ENCODE measurements around the gene SENP3. TPM values are rescaled to one million over a fixed set of nuclear protein-coding genes. Genes with fewer than 3 reads are reported as not detected.

Gene SENP3
- total RNA-seq, 1 donor from 2014 or later = 57.6 TPM

GRCh38 chr17:7560172-7561027, 1.3 kb upstream of the SENP3 start:
- Histone ChIP-seq H3K27ac (peak overlapping the region; percentile 96), H3K9me3 (no peaks in the 10 kb centered on the region), H3K27me3 (no peaks in the 10 kb centered on the region), H3K4me3 (peak overlapping the region; percentile 91), H3K36me3 (peaks cover 22% of the 10 kb centered on the region), H3K4me1 (peaks cover 57% of the 10 kb centered on the region)
- peak; percentile 37 for ATAC-seq
- DNase-seq = peak; percentile 83
- TF ChIP-seq, protein P1, sequence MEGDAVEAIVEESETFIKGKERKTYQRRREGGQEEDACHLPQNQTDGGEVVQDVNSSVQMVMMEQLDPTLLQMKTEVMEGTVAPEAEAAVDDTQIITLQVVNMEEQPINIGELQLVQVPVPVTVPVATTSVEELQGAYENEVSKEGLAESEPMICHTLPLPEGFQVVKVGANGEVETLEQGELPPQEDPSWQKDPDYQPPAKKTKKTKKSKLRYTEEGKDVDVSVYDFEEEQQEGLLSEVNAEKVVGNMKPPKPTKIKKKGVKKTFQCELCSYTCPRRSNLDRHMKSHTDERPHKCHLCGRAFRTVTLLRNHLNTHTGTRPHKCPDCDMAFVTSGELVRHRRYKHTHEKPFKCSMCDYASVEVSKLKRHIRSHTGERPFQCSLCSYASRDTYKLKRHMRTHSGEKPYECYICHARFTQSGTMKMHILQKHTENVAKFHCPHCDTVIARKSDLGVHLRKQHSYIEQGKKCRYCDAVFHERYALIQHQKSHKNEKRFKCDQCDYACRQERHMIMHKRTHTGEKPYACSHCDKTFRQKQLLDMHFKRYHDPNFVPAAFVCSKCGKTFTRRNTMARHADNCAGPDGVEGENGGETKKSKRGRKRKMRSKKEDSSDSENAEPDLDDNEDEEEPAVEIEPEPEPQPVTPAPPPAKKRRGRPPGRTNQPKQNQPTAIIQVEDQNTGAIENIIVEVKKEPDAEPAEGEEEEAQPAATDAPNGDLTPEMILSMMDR (IDR thresholded peaks at IDR 0.05) = peak; percentile 46
- intact Hi-C loops (cut with DNase I) = no loop called here

GRCh38 chr17:7561028-7561575, 617 bp upstream of the SENP3 start:
- H3K9me3 ChIP-seq = no peaks in the 10 kb centered on the region
- intact Hi-C loops (cut with DNase I) = no loop called here
- peak; percentile 96 for DNase-seq
- TF ChIP-seq, protein P1 (IDR thresholded peaks at IDR 0.05) = peak; percentile 85
- H3K27ac ChIP-seq = peak overlapping the region; percentile 96
- peaks cover 29% of the 10 kb centered on the region for H3K36me3 ChIP-seq
- no peaks in the 10 kb centered on the region for H3K27me3 ChIP-seq
- peaks cover 57% of the 10 kb centered on the region for H3K4me1 ChIP-seq
- H3K4me3 ChIP-seq = peak overlapping the region; percentile 91
- ATAC-seq = peak; percentile 73

GRCh38 chr17:7562208-7562605, 488 bp downstream of the SENP3 start:
- peaks cover 50% of the 10 kb centered on the region for H3K4me1 ChIP-seq

DNA sequence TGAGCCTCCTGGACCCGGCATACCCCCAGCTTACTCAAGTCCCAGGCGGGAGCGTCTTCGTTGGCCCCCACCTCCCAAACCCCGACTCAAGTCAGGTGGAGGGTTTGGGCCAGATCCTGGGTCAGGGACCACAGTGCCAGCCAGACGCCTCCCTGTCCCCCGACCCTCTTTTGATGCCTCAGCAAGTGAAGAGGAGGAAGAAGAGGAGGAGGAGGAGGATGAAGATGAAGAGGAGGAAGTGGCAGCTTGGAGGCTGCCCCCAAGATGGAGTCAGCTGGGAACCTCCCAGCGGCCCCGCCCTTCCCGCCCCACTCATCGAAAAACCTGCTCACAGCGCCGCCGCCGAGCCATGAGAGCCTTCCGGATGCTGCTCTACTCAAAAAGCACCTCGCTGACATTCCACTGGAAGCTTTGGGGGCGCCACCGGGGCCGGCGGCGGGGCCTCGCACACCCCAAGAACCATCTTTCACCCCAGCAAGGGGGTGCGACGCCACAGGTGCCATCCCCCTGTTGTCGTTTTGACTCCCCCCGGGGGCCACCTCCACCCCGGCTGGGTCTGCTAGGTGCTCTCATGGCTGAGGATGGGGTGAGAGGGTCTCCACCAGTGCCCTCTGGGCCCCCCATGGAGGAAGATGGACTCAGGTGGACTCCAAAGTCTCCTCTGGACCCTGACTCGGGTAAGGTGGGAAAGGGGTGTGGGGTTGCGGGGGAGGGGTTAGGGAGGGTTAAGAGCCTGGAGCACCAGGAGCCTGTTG, 1.6 kb downstream of the SENP3 start:
- Histone ChIP-seq H3K27ac (no peak overlapping the region), H3K27me3 (no peaks in the 10 kb centered on the region), H3K4me1 (peaks cover 41% of the 10 kb centered on the region), H3K4me3 (peak overlapping the region; percentile 91), H3K36me3 (peaks cover 46% of the 10 kb centered on the region), H3K9me3 (no peaks in the 10 kb centered on the region)
- intact Hi-C loops (cut with DNase I) = no loop called here
- TF ChIP-seq, protein P1 (IDR thresholded peaks at IDR 0.05) = no peak
- DNase-seq (no peak), ATAC-seq (no peak)

More at GRCh38 chr17:7562208-7562605, 488 bp downstream of the SENP3 start:
- ATAC-seq (no peak), DNase-seq (no peak)
- Histone ChIP-seq H3K9me3 (no peaks in the 10 kb centered on the region), H3K27ac (peak overlapping the region; percentile 96), H3K27me3 (no peaks in the 10 kb centered on the region), H3K4me3 (peak overlapping the region; percentile 91), H3K36me3 (peaks cover 40% of the 10 kb centered on the region)
- TF ChIP-seq, protein P1 (IDR thresholded peaks at IDR 0.05) = no peak
- intact Hi-C loops (cut with DNase I) = no loop called here

DNA sequence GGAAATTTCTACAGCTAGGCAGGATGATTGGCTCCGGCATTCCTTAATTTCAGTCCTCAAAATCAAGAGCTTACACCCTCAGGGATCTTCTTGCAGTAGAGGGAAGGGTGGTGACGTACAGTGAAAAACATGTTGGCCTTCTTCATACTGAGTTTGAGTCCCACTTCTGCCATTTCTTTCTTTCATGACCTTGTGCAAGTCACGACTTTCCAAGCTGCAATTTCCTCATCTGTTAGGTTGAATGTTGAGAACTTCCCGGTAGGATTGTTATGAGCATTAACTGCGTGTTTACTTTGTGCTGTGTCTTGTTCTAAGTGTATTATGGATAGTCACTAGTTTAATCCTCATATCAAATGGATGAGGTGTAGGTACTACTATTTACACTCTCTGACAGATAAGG, 7.9 kb downstream of the SENP3 start:
- Histone ChIP-seq H3K27me3 (no peaks in the 10 kb centered on the region), H3K36me3 (peaks cover 68% of the 10 kb centered on the region)

More for the DNA sequence above, 7.9 kb downstream of the SENP3 start:
- TF ChIP-seq, protein P1 (IDR thresholded peaks at IDR 0.05) = no peak
- Histone ChIP-seq H3K4me1 (peaks cover 7% of the 10 kb centered on the region), H3K9me3 (no peaks in the 10 kb centered on the region), H3K4me3 (no peak overlapping the region), H3K27ac (no peak overlapping the region)
- no peak for ATAC-seq
- no peak for DNase-seq
- intact Hi-C loops (cut with DNase I) = no loop called here
